A673 (cell line): ENCODE data around the gene ALG14. TPM values are rescaled to one million over a fixed set of nuclear protein-coding genes. Genes with fewer than 3 reads are reported as not detected.

Experiments used
- BruUV-seq: library from RNA; stranded (reverse); fragments of 400-500 nt; replicated peaks from 2 replicates; lab custom pipeline; 2021; lab: Mats Ljungman, UMichigan
- CTCF ChIA-PET: fragments of 300-600 bp; sonication (Branson Sonifier 250); formaldehyde crosslinking; loops from one replicate; lab custom pipeline; 2022; ENCODE audit warnings: antibody characterized with exemption; lab: Charles Lee
- POLR2A ChIA-PET: fragments of 300-600 bp; sonication (Branson Sonifier 250); formaldehyde crosslinking; loops from one replicate; lab custom pipeline; 2022; ENCODE audit warnings: antibody characterized with exemption; ENCODE audit not compliant: low non-redundant PET; lab: Charles Lee
- DNase-seq: peaks from one replicate; pipeline ENCODE4 v3.0.0-alpha.2; 2015; ENCODE audit warnings: low spot score
- H3K27ac ChIP-seq: fragments of 200-600 bp; sonication (generic); 2 replicates; pipeline ENCODE4 v1.5.1; 2016; ENCODE audit warnings: mixed run types, low read depth, mild to moderate bottlenecking, mixed read lengths, antibody characterized with exemption, low read length; ENCODE audit not compliant: poor library complexity, severe bottlenecking
- H3K27me3 ChIP-seq: fragments of 200-600 bp; sonication (generic); replicated peaks from 2 replicates; pipeline ENCODE4 v1.6.1; 2017; ENCODE audit warnings: mixed run types, low read depth, mild to moderate bottlenecking, mixed read lengths, antibody characterized with exemption, low read length; ENCODE audit not compliant: insufficient read depth, poor library complexity
- H3K36me3 ChIP-seq: fragments of 200-600 bp; sonication (generic); 2 replicates; pipeline ENCODE4 v1.6.1; 2016; ENCODE audit warnings: mixed run types, mild to moderate bottlenecking, mixed read lengths, antibody characterized with exemption, low read length; ENCODE audit not compliant: insufficient read depth, poor library complexity, severe bottlenecking
- H3K4me1 ChIP-seq: fragments of 200-600 bp; sonication (generic); 2 replicates; pipeline ENCODE4 v1.6.1; 2017; ENCODE audit warnings: mixed run types, mild to moderate bottlenecking, mixed read lengths, antibody characterized with exemption, low read length; ENCODE audit not compliant: insufficient read depth, poor library complexity, severe bottlenecking
- H3K4me3 ChIP-seq: fragments of 200-600 bp; sonication (generic); 2 replicates; pipeline ENCODE4 v1.5.1; 2016; ENCODE audit warnings: low read depth, mixed run types, mild to moderate bottlenecking, mixed read lengths, low read length; ENCODE audit not compliant: poor library complexity, severe bottlenecking
- H3K9me3 ChIP-seq: fragments of 200-600 bp; sonication (generic); 2 replicates; pipeline ENCODE4 v1.6.1; 2016; ENCODE audit warnings: mixed run types, low read depth, mild to moderate bottlenecking, mixed read lengths, antibody characterized with exemption, low read length; ENCODE audit not compliant: poor library complexity, severe bottlenecking
- EZH2 ChIP-seq: fragments of 200-600 bp; sonication (generic); IDR thresholded peaks from 2 replicates; pipeline ENCODE4 v1.6.1; 2017; ENCODE audit warnings: borderline replicate concordance, low read depth, mild to moderate bottlenecking, mixed read lengths, antibody characterized with exemption, low read length; ENCODE audit not compliant: poor library complexity, severe bottlenecking
- intact Hi-C: fragments of 100-400 bp; cut with micrococcal nuclease; formaldehyde crosslinking; loops from one replicate; pipeline ENCODE4 v1.10.0; 2022; ENCODE audit not compliant: unreplicated experiment
- total RNA-seq: library from RNA; stranded (reverse); gene quantifications from 2 replicates; pipeline ENCODE4 v1.2.3, GENCODE V29; 2021
- TF ChIP-seq, protein P1 (sequence below): fragments of 300-800, 200-600 bp; sonication (generic); conservative IDR thresholded peaks from 2 replicates; pipeline ENCODE4 v1.5.1; 2017; ENCODE audit warnings: low read depth, mild to moderate bottlenecking, antibody characterized with exemption, low read length, moderate library complexity, mixed read lengths

The ALG14 gene
- total RNA-seq, 1 experiment from 2014 or later: 11.3 TPM

- CTCF ChIA-PET: no interaction called here
- Histone ChIP-seq H3K4me3 (no peak overlapping the region), H3K9me3 (no peaks in the 10 kb centered on the region), H3K27ac (no peak overlapping the region), H3K36me3 (no peaks in the 10 kb centered on the region), H3K27me3 (no peaks in the 10 kb centered on the region), H3K4me1 (peaks cover 15% of the 10 kb centered on the region)
- intact Hi-C loops: no loop called here
- peak; percentile 20 for DNase-seq
- BruUV-seq: no TSS peak
- no peak for TF ChIP-seq EZH2
- TF ChIP-seq, protein P1, sequence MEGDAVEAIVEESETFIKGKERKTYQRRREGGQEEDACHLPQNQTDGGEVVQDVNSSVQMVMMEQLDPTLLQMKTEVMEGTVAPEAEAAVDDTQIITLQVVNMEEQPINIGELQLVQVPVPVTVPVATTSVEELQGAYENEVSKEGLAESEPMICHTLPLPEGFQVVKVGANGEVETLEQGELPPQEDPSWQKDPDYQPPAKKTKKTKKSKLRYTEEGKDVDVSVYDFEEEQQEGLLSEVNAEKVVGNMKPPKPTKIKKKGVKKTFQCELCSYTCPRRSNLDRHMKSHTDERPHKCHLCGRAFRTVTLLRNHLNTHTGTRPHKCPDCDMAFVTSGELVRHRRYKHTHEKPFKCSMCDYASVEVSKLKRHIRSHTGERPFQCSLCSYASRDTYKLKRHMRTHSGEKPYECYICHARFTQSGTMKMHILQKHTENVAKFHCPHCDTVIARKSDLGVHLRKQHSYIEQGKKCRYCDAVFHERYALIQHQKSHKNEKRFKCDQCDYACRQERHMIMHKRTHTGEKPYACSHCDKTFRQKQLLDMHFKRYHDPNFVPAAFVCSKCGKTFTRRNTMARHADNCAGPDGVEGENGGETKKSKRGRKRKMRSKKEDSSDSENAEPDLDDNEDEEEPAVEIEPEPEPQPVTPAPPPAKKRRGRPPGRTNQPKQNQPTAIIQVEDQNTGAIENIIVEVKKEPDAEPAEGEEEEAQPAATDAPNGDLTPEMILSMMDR: no peak
- POLR2A ChIA-PET: no interaction called here
Measured at GRCh38 chr1:94970783-94971182, 102.0 kb downstream of the ALG14 start.

DNA sequence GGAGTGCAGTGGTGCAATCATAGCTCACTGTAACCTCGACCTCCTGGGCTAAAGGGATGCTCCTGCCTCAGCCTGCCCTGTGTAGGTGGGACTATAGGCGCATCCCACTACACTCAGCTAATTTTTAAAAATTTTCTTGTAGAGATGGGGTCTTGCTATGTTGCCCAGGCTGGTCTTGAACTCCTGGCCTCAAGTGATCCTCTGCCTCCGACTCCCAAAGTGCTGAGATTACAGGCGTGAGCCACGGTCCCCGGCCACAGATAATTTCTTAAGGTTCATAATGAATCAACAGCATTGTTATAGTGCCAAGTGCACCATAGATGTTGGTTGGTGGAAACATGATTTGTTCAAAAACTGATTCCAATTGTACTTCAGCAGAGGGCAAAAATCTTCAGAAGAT lies 103.6 kb downstream of the ALG14 start:
- ChIA-PET POLR2A (interaction anchor here (0.6 kb wide), 1 partner anchor 409 kb away, joined by 3 read pairs; no protein-coding TSS in a partner anchor), CTCF (interaction anchor here (0.6 kb wide), 1 partner anchor 74 kb away, joined by 3 read pairs; no protein-coding TSS in a partner anchor)
- no peak for DNase-seq
- BruUV-seq: no TSS peak
- Histone ChIP-seq H3K27me3 (no peaks in the 10 kb centered on the region), H3K36me3 (no peaks in the 10 kb centered on the region), H3K9me3 (no peaks in the 10 kb centered on the region), H3K27ac (no peak overlapping the region), H3K4me1 (peaks cover 8% of the 10 kb centered on the region), H3K4me3 (no peak overlapping the region)
- TF ChIP-seq EZH2: no peak
- TF ChIP-seq, protein P1: no peak
- intact Hi-C loops: no loop called here

DNA sequence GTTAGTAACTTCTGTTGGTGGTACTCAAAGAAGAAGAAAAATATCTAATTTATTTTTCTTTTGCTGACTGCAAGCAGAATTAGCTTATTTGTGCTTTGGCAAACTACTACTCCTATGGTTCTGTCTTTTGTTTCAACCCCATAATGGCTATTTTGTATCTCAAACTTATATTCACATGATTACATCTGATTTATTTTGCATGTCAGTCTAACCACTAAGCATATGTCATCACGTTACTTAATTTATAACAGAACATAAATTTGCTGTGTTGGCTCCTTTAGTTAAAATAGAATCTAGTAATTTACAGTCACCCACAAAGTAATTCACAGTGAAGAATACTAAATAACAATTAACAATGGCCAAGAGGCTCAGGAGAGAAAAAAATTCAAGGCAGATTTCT lies 106.7 kb downstream of the ALG14 start:
- ChIA-PET CTCF (no interaction called here), POLR2A (no interaction called here)
- no peak for TF ChIP-seq EZH2
- TF ChIP-seq, protein P1: no peak
- no peak for DNase-seq
- no TSS peak for BruUV-seq
- Histone ChIP-seq H3K36me3 (no peaks in the 10 kb centered on the region), H3K27me3 (no peaks in the 10 kb centered on the region), H3K9me3 (no peaks in the 10 kb centered on the region), H3K27ac (no peak overlapping the region), H3K4me1 (peaks cover under 1% of the 10 kb centered on the region), H3K4me3 (no peak overlapping the region)
- intact Hi-C loops: no loop called here
